Adrenal gland (tissue), 12 donors: Measurements from ENCODE around the gene OR6Y1. TPM values are rescaled to one million over a fixed set of nuclear protein-coding genes. Genes with fewer than 3 reads are reported as not detected.

Source experiments
- DNase-seq, 7 donors: peaks; one replicate each; pipeline ENCODE4 v3.0.0-alpha.2; 2019 to 2020
- H3K27ac ChIP-seq, 5 donors: fragments of 200-600 bp; sonication (generic) in 4 of 5; 1 replicate in 3 of 5; 2 replicates in 2 of 5; pipeline versions ENCODE4 v1.5.1 to v1.8.0; 2016 to 2020; ENCODE audit warnings: mild to moderate bottlenecking in 1 of 5
- H3K27me3 ChIP-seq: fragments of 200-600 bp; 2 replicates; pipeline ENCODE4 v1.8.0; 2021
- H3K36me3 ChIP-seq, 2 donors: fragments of 200-600 bp; replicated peaks in 1 of 2; 1 replicate in 1 of 2; 2 replicates in 1 of 2; pipeline versions ENCODE4 v1.5.1 to v1.8.0; 2018 to 2022
- H3K4me1 ChIP-seq, 2 donors: fragments of 200-600 bp; replicated peaks in 1 of 2; 1 replicate in 1 of 2; 2 replicates in 1 of 2; pipeline versions ENCODE4 v1.5.1 to v1.8.0; 2018 to 2021
- H3K4me3 ChIP-seq, 4 donors: fragments of 200-600 bp; sonication (generic) in 3 of 4; one replicate each; pipeline ENCODE4 v1.5.1; 2016 to 2018
- H3K9me3 ChIP-seq, 3 donors: fragments of 200-600 bp; sonication (generic) in 1 of 3; replicated peaks in 1 of 3; 1 replicate in 2 of 3; 2 replicates in 1 of 3; pipeline versions ENCODE4 v1.5.1 to v1.8.0; 2016 to 2021
- POLR2A ChIP-seq, 2 donors: fragments of 450-650 bp; IDR thresholded peaks; one replicate each; pipeline ENCODE4 v1.6.1; 2017; ENCODE audit warnings: antibody characterized with exemption in 2 of 2, mild to moderate bottlenecking in 2 of 2, moderate library complexity in 1 of 2
- WGBS, 4 donors: extraction: QIAGEN DNeasy Blood & Tissue Kit in 2 of 4; methylation state at CpG; one replicate each; pipeline versions ENCODE4 v1.1.5 to v1.1.7; 2013 to 2017; 5-methylcytosine and 5-hydroxymethylcytosine counted together
- intact Hi-C, 2 donors: fragments of 100-400 bp; cut with DNase I; formaldehyde crosslinking; loops; one replicate each; pipeline versions ENCODE4 v1.14.1 to v1.15.0; 2022 to 2023
- polyA plus RNA-seq, 3 donors: library from polyadenylated mRNA; stranded (reverse); fragments of 200-250 nt in 2 of 3; fragments of 350-450 nt in 1 of 3; fragmentation: Illumina TruSeq in 1 of 3; extraction: RNeasy Lipid Tissue Mini Kit (QIAGEN cat#74804) in 1 of 3; gene quantifications; one replicate each; pipeline ENCODE4 v1.2.3, GENCODE V29; 2013 to 2014
- total RNA-seq, 9 donors: library from RNA; depleted of rRNA in 4 of 9; stranded (reverse); fragments of >200 nt in 4 of 9; fragments of 120-200 nt in 1 of 9; fragmentation: NEBNext Ultra II Directional in 1 of 9; extraction: Animal tissue kit (Norgen Biotek cat#: 25700) in 1 of 9; gene quantifications; one replicate each; pipeline versions ENCODE4 v1.1.0 to v1.2.4, GENCODE V29; 2013 to 2023
- TF ChIP-seq, protein P1 (sequence below), 6 experiments: fragments of 450-650 bp in 4 of 6; fragments of 200-600 bp in 2 of 6; sonication (generic) in 1 of 6; IDR thresholded peaks; 1 replicate in 5 of 6; 2 replicates in 1 of 6; pipeline versions ENCODE4 v1.5.1 to v1.8.0; 2016 to 2021; ENCODE audit warnings: antibody characterized with exemption in 6 of 6, mild to moderate bottlenecking in 2 of 6, moderate library complexity in 1 of 6
- donor health status: healthy with polysubstance abuse.
- donor health status: Bipolar disorder and iron deficiency.
- donor health status: DM: yes; HTN: yes; CAD: no.
- donor health status: DM: no; HTN: no; CAD: no.
- donor health status: DM: no; HTN: no; CAD: no.
- donor health status: DM: yes; HTN: yes; CAD: no.

The OR6Y1 gene
- total and polyA plus RNA-seq, 12 donors = not detected

- no peak overlapping the region for H3K4me3 ChIP-seq
- no peak for DNase-seq
- no peaks in the 10 kb centered on the region for H3K36me3 ChIP-seq
- H3K27ac ChIP-seq = no peak overlapping the region
- 60 to 69% (median 66%) methylated on average over 2 of the region's 2 CpGs for WGBS, 4 donors
- TF ChIP-seq POLR2A (IDR thresholded peaks at IDR 0.05) = no peak
- TF ChIP-seq, protein P1, sequence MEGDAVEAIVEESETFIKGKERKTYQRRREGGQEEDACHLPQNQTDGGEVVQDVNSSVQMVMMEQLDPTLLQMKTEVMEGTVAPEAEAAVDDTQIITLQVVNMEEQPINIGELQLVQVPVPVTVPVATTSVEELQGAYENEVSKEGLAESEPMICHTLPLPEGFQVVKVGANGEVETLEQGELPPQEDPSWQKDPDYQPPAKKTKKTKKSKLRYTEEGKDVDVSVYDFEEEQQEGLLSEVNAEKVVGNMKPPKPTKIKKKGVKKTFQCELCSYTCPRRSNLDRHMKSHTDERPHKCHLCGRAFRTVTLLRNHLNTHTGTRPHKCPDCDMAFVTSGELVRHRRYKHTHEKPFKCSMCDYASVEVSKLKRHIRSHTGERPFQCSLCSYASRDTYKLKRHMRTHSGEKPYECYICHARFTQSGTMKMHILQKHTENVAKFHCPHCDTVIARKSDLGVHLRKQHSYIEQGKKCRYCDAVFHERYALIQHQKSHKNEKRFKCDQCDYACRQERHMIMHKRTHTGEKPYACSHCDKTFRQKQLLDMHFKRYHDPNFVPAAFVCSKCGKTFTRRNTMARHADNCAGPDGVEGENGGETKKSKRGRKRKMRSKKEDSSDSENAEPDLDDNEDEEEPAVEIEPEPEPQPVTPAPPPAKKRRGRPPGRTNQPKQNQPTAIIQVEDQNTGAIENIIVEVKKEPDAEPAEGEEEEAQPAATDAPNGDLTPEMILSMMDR (IDR thresholded peaks at IDR 0.05) = no peak
- no peaks in the 10 kb centered on the region for H3K4me1 ChIP-seq
- intact Hi-C loops = no loop called here
- H3K27me3 ChIP-seq = no peaks in the 10 kb centered on the region
- H3K9me3 ChIP-seq = no peaks in the 10 kb centered on the region
These were observed 10.4 kb upstream of the OR6Y1 start for GRCh38 chr1:158564608-158565007.

- no peak overlapping the region for H3K4me3 ChIP-seq
- TF ChIP-seq, protein P1 (IDR thresholded peaks at IDR 0.05) = no peak
- no peak for TF ChIP-seq POLR2A (IDR thresholded peaks at IDR 0.05)
- 50 to 67% (median 65%) methylated on average over 2 of the region's 2 CpGs for WGBS, 4 donors
- no peak for DNase-seq
- no peak overlapping the region for H3K27ac ChIP-seq
- H3K9me3 ChIP-seq = no peaks in the 10 kb centered on the region
- H3K36me3 ChIP-seq = no peaks in the 10 kb centered on the region
- H3K4me1 ChIP-seq = no peaks in the 10 kb centered on the region
- intact Hi-C loops = no loop called here
- no peaks in the 10 kb centered on the region for H3K27me3 ChIP-seq
These were observed 9.6 kb upstream of the OR6Y1 start for GRCh38 chr1:158563853-158564252.

- WGBS, 4 donors = 56 to 76% (median 69%) methylated on average over 1 of the region's 1 CpG
- Histone ChIP-seq H3K27ac (no peak overlapping the region), H3K4me1 (no peaks in the 10 kb centered on the region), H3K9me3 (no peaks in the 10 kb centered on the region), H3K36me3 (no peaks in the 10 kb centered on the region), H3K27me3 (no peaks in the 10 kb centered on the region), H3K4me3 (no peak overlapping the region)
- TF ChIP-seq, protein P1 (IDR thresholded peaks at IDR 0.05) = no peak
- no peak for TF ChIP-seq POLR2A (IDR thresholded peaks at IDR 0.05)
- intact Hi-C loops = no loop called here
- DNase-seq = no peak
These were observed 5.5 kb upstream of the OR6Y1 start for GRCh38 chr1:158559696-158560095.

DNA sequence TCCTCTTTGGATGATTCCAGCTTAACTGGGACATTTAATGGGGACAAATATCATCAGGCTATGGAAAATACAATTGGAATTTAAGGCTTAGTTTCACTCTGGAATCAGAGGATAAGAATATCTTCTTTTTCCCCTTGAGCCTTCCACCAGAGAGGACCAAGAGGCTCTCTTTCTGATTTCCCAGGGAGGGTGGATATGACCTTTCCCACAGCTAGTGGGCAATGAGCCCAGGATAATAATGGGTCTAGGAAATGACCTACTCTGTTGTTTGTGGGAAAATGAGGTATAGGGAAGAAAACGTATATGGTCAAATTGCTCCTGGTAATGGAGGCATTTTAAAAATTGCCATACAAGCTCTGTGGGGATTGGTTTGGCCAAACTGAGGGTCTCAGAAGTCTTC, 1.9 kb downstream of the OR6Y1 start:
- intact Hi-C loops = no loop called here
- 38 to 69% (median 59%) methylated on average over 1 of the region's 1 CpG for WGBS, 4 donors

More for the DNA sequence above, 1.9 kb downstream of the OR6Y1 start:
- Histone ChIP-seq H3K27ac (no peak overlapping the region), H3K4me1 (no peaks in the 10 kb centered on the region), H3K36me3 (no peaks in the 10 kb centered on the region), H3K27me3 (no peaks in the 10 kb centered on the region), H3K9me3 (no peaks in the 10 kb centered on the region), H3K4me3 (no peak overlapping the region)
- TF ChIP-seq POLR2A (IDR thresholded peaks at IDR 0.05) = no peak
- TF ChIP-seq, protein P1 (IDR thresholded peaks at IDR 0.05) = no peak
- no peak for DNase-seq
